Measurements from ENCODE around the gene KATNAL1. TPM values are rescaled to one million over a fixed set of nuclear protein-coding genes. Genes with fewer than 3 reads are reported as not detected.

Gene KATNAL1
- total RNA-seq, 1 experiment from 2014 or later = 14.2 TPM

DNA sequence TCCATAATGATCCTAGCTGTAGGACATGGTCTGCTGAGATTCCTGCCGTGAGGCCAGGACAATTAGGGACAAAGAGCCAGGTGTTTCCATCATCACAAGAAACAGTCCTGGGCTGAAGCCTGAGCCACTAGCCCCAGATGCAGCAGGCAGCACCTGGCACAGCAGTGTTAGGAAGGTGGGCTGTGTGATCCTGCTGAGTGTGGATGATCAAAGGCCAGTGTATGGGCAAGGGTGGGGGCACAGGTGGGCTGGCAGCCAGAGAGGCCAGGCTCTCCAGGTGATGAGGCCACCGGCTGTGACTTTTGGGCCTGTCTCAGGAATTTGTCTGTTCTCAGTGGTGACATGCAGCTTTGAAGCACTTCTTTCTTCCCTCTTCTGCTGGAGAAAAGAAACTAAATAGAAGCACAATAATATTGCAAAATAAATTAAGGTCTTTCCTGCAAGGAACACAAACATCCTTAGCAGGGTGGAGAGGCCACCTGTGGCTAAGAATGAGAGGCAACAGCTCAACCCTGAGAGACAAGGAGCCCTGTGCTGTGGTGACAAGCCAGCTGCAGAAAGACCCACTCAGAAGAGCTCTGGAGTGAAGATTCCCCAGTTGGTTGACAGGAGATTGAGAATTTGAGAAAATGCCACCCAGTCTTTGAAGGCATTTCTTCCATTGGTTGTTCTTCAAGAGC lies 127.6 kb downstream of the KATNAL1 start:
- H3K36me3 Mint-ChIP-seq = no peaks in the 10 kb centered on the region
- ChIA-PET CTCF (interaction anchor here (1.1 to 1.3 kb wide), 2 partner anchors 47 to 229 kb away, joined by 4 to 5 read pairs; no protein-coding TSS in a partner anchor), POLR2A (no interaction called here)
- H3K27me3 Mint-ChIP-seq (ENCODE audit: low read depth) = no peaks in the 10 kb centered on the region; the same call in 1 of the 2 replicates
- no peak overlapping the region for H3K4me3 Mint-ChIP-seq
- ATAC-seq = no peak
- peaks cover 5% of the 10 kb centered on the region for H3K9me3 Mint-ChIP-seq
- H3K27ac Mint-ChIP-seq = no peak overlapping the region
- H3K4me1 Mint-ChIP-seq = peaks cover 21% of the 10 kb centered on the region
- no peak for DNase-seq (ENCODE audit: low spot score)
- TF ChIP-seq ZNF423 (CRISPR knock-in tag; IDR thresholded peaks at IDR 0.05) (peak; percentile 76), ZNF317 (CRISPR knock-in tag; IDR thresholded peaks at IDR 0.05; ENCODE audit: borderline replicate concordance, low read depth) (0 out of 2 replicates have a peak, but pooled peaks have one; percentile 33)
- TF ChIP-seq, protein P1, sequence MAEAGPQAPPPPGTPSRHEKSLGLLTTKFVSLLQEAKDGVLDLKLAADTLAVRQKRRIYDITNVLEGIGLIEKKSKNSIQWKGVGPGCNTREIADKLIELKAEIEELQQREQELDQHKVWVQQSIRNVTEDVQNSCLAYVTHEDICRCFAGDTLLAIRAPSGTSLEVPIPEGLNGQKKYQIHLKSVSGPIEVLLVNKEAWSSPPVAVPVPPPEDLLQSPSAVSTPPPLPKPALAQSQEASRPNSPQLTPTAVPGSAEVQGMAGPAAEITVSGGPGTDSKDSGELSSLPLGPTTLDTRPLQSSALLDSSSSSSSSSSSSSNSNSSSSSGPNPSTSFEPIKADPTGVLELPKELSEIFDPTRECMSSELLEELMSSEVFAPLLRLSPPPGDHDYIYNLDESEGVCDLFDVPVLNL (CRISPR knock-in tag; IDR thresholded peaks at IDR 0.05; ENCODE audit: borderline replicate concordance, low read depth) = no peak

DNA sequence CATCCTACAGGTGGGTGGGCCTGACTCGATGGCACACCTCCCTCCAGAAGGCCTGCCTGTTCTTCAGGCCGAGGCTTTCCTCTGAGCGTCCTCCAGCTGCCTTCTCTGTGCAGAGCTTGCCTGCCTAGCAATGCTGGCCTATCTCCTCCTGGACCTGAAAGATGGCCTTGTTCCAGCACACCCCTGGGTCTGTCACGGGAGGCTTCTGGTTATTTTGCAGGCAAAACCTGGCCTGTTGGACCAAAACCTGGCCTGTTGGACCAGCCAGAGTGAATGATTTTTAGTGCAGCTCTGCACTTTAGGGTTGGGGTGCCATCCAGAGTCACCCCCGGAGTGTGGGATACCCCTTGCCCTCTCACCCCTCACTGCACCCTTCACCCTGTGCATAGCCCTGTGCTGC lies 128.4 kb downstream of the KATNAL1 start:
- Mint-ChIP-seq H3K4me1 (peaks cover 21% of the 10 kb centered on the region), H3K27ac (no peak overlapping the region), H3K9me3 (no peaks in the 10 kb centered on the region), H3K4me3 (no peak overlapping the region), H3K27me3 (ENCODE audit: low read depth) (no peaks in the 10 kb centered on the region; the same call in 1 of the 2 replicates), H3K36me3 (no peaks in the 10 kb centered on the region)
- no peak for ATAC-seq
- no peak for DNase-seq (ENCODE audit: low spot score)
- ChIA-PET CTCF (interaction anchor here (0.8 to 1.8 kb wide), 2 partner anchors 44 to 46 kb away, joined by 3 to 8 read pairs; no protein-coding TSS in a partner anchor), POLR2A (no interaction called here)
- TF ChIP-seq ZNF671 (CRISPR knock-in tag; IDR thresholded peaks at IDR 0.05) (no peak), FOXK1 (CRISPR knock-in tag; IDR thresholded peaks at IDR 0.05) (no peak)
- TF ChIP-seq, protein P2, sequence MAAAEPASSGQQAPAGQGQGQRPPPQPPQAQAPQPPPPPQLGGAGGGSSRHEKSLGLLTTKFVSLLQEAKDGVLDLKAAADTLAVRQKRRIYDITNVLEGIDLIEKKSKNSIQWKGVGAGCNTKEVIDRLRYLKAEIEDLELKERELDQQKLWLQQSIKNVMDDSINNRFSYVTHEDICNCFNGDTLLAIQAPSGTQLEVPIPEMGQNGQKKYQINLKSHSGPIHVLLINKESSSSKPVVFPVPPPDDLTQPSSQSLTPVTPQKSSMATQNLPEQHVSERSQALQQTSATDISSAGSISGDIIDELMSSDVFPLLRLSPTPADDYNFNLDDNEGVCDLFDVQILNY (CRISPR knock-in tag; IDR thresholded peaks at IDR 0.05) = no peak
- TF ChIP-seq, protein P3, sequence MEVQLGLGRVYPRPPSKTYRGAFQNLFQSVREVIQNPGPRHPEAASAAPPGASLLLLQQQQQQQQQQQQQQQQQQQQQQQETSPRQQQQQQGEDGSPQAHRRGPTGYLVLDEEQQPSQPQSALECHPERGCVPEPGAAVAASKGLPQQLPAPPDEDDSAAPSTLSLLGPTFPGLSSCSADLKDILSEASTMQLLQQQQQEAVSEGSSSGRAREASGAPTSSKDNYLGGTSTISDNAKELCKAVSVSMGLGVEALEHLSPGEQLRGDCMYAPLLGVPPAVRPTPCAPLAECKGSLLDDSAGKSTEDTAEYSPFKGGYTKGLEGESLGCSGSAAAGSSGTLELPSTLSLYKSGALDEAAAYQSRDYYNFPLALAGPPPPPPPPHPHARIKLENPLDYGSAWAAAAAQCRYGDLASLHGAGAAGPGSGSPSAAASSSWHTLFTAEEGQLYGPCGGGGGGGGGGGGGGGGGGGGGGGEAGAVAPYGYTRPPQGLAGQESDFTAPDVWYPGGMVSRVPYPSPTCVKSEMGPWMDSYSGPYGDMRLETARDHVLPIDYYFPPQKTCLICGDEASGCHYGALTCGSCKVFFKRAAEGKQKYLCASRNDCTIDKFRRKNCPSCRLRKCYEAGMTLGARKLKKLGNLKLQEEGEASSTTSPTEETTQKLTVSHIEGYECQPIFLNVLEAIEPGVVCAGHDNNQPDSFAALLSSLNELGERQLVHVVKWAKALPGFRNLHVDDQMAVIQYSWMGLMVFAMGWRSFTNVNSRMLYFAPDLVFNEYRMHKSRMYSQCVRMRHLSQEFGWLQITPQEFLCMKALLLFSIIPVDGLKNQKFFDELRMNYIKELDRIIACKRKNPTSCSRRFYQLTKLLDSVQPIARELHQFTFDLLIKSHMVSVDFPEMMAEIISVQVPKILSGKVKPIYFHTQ (CRISPR knock-in tag; IDR thresholded peaks at IDR 0.05) = no peak
- TF ChIP-seq, protein P4, sequence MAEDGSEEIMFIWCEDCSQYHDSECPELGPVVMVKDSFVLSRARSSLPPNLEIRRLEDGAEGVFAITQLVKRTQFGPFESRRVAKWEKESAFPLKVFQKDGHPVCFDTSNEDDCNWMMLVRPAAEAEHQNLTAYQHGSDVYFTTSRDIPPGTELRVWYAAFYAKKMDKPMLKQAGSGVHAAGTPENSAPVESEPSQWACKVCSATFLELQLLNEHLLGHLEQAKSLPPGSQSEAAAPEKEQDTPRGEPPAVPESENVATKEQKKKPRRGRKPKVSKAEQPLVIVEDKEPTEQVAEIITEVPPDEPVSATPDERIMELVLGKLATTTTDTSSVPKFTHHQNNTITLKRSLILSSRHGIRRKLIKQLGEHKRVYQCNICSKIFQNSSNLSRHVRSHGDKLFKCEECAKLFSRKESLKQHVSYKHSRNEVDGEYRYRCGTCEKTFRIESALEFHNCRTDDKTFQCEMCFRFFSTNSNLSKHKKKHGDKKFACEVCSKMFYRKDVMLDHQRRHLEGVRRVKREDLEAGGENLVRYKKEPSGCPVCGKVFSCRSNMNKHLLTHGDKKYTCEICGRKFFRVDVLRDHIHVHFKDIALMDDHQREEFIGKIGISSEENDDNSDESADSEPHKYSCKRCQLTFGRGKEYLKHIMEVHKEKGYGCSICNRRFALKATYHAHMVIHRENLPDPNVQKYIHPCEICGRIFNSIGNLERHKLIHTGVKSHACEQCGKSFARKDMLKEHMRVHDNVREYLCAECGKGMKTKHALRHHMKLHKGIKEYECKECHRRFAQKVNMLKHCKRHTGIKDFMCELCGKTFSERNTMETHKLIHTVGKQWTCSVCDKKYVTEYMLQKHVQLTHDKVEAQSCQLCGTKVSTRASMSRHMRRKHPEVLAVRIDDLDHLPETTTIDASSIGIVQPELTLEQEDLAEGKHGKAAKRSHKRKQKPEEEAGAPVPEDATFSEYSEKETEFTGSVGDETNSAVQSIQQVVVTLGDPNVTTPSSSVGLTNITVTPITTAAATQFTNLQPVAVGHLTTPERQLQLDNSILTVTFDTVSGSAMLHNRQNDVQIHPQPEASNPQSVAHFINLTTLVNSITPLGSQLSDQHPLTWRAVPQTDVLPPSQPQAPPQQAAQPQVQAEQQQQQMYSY (CRISPR knock-in tag; IDR thresholded peaks at IDR 0.05) = no peak
- TF ChIP-seq, protein P5, sequence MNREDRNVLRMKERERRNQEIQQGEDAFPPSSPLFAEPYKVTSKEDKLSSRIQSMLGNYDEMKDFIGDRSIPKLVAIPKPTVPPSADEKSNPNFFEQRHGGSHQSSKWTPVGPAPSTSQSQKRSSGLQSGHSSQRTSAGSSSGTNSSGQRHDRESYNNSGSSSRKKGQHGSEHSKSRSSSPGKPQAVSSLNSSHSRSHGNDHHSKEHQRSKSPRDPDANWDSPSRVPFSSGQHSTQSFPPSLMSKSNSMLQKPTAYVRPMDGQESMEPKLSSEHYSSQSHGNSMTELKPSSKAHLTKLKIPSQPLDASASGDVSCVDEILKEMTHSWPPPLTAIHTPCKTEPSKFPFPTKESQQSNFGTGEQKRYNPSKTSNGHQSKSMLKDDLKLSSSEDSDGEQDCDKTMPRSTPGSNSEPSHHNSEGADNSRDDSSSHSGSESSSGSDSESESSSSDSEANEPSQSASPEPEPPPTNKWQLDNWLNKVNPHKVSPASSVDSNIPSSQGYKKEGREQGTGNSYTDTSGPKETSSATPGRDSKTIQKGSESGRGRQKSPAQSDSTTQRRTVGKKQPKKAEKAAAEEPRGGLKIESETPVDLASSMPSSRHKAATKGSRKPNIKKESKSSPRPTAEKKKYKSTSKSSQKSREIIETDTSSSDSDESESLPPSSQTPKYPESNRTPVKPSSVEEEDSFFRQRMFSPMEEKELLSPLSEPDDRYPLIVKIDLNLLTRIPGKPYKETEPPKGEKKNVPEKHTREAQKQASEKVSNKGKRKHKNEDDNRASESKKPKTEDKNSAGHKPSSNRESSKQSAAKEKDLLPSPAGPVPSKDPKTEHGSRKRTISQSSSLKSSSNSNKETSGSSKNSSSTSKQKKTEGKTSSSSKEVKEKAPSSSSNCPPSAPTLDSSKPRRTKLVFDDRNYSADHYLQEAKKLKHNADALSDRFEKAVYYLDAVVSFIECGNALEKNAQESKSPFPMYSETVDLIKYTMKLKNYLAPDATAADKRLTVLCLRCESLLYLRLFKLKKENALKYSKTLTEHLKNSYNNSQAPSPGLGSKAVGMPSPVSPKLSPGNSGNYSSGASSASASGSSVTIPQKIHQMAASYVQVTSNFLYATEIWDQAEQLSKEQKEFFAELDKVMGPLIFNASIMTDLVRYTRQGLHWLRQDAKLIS (CRISPR knock-in tag; IDR thresholded peaks at IDR 0.05; ENCODE audit: borderline replicate concordance) = no peak
- TF ChIP-seq, protein P6, sequence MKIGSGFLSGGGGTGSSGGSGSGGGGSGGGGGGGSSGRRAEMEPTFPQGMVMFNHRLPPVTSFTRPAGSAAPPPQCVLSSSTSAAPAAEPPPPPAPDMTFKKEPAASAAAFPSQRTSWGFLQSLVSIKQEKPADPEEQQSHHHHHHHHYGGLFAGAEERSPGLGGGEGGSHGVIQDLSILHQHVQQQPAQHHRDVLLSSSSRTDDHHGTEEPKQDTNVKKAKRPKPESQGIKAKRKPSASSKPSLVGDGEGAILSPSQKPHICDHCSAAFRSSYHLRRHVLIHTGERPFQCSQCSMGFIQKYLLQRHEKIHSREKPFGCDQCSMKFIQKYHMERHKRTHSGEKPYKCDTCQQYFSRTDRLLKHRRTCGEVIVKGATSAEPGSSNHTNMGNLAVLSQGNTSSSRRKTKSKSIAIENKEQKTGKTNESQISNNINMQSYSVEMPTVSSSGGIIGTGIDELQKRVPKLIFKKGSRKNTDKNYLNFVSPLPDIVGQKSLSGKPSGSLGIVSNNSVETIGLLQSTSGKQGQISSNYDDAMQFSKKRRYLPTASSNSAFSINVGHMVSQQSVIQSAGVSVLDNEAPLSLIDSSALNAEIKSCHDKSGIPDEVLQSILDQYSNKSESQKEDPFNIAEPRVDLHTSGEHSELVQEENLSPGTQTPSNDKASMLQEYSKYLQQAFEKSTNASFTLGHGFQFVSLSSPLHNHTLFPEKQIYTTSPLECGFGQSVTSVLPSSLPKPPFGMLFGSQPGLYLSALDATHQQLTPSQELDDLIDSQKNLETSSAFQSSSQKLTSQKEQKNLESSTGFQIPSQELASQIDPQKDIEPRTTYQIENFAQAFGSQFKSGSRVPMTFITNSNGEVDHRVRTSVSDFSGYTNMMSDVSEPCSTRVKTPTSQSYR (CRISPR knock-in tag; IDR thresholded peaks at IDR 0.05) = no peak
- TF ChIP-seq, protein P7, sequence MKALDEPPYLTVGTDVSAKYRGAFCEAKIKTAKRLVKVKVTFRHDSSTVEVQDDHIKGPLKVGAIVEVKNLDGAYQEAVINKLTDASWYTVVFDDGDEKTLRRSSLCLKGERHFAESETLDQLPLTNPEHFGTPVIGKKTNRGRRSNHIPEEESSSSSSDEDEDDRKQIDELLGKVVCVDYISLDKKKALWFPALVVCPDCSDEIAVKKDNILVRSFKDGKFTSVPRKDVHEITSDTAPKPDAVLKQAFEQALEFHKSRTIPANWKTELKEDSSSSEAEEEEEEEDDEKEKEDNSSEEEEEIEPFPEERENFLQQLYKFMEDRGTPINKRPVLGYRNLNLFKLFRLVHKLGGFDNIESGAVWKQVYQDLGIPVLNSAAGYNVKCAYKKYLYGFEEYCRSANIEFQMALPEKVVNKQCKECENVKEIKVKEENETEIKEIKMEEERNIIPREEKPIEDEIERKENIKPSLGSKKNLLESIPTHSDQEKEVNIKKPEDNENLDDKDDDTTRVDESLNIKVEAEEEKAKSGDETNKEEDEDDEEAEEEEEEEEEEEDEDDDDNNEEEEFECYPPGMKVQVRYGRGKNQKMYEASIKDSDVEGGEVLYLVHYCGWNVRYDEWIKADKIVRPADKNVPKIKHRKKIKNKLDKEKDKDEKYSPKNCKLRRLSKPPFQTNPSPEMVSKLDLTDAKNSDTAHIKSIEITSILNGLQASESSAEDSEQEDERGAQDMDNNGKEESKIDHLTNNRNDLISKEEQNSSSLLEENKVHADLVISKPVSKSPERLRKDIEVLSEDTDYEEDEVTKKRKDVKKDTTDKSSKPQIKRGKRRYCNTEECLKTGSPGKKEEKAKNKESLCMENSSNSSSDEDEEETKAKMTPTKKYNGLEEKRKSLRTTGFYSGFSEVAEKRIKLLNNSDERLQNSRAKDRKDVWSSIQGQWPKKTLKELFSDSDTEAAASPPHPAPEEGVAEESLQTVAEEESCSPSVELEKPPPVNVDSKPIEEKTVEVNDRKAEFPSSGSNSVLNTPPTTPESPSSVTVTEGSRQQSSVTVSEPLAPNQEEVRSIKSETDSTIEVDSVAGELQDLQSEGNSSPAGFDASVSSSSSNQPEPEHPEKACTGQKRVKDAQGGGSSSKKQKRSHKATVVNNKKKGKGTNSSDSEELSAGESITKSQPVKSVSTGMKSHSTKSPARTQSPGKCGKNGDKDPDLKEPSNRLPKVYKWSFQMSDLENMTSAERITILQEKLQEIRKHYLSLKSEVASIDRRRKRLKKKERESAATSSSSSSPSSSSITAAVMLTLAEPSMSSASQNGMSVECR (CRISPR knock-in tag; IDR thresholded peaks at IDR 0.05; ENCODE audit: borderline replicate concordance) = no peak

Data from WTC11 (cell line).